H54 (cell line): ENCODE measurements around the gene MED12.

ENCODE experiments used
- DNase-seq: peaks from one replicate; pipeline ENCODE4 v3.0.0; 2011; ENCODE audit warnings: low spot score, mixed read lengths; ENCODE audit not compliant: insufficient read length
- FAIRE-seq: peaks from 3 replicates; lab custom pipeline; 2011; peaks lifted over from hg19 to GRCh38; lab: Jason Lieb, UNC
- POLR2A ChIP-seq: IDR thresholded peaks from 2 replicates; pipeline ENCODE4 v1.6.1; 2011; ENCODE audit warnings: low read depth, mild to moderate bottlenecking, low read length

MED12 gene

DNA sequence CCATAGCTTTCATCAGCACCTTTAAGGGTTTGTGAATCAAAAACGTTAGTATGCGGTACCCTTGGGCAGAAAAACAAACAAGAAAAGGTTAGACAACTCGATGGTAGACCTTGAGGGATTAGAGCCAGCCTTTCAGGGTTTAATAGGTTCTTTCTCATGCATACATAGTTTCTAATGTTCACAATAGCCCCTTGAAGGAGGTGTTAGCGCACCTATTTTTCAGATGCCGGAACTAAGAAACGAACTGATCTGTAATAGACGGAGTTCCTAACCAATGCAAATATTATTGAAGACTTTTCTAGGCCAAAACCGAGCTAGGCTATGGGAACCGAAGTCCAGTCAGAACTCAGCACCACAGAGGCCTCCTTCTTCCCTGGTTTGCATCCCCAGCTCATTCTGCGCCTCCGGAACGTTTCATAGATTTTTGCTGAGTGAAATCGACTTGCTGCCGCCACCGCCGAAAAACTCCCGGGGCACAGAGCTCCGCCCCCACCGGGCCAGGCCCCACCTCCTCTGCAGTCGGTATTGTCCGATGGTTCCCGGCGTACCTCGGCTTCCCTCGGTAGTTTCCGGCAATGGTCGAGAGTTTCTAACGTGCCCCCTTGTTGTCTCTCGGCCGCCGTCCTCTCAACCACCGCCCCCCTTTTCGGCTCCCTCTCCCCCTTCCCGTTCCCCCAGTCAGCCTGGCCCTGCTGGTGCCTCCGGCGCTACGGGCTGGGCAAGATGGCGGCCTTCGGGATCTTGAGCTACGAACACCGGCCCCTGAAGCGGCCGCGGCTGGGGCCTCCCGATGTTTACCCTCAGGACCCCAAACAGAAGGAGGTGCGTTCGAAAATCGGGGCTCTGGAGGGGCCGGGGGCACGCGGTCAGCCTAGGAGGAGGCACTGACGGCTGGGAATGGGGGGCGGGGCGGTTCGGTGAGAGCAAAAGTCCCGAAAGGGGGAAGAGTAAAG lies at the start of gene MED12:
Gene MED12 (plus strand): TSS at position 565 of the 953 bp plus-strand sequence. CDS start 159 bp downstream, at position 724.
- FAIRE-seq = no peak
- TF ChIP-seq POLR2A = peak; percentile 31

DNA sequence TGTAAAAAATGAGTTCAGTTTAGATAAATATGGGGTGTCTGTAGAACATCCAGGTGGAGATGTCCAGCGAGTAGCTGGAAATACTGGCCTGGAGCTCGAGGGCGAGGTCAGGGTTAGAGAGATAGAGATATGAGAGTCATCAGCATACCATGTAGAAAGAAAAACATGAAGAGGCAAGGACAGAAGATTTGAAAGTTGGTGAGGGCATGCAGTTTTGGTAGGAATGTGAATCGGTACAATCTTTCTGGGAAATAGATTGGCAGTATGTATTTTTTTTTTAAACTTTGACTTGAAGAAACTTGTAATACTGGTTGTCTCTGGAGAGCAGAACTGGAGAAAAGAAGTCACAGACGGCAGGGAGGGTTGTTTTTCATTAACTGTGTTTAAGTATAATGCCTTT lies 47.9 kb upstream of the MED12 start:
- no peak for FAIRE-seq
- no peak for DNase-seq
- TF ChIP-seq POLR2A = no peak

More for the DNA sequence above, at the start of gene MED12:
- DNase-seq = peak; percentile 59

DNA sequence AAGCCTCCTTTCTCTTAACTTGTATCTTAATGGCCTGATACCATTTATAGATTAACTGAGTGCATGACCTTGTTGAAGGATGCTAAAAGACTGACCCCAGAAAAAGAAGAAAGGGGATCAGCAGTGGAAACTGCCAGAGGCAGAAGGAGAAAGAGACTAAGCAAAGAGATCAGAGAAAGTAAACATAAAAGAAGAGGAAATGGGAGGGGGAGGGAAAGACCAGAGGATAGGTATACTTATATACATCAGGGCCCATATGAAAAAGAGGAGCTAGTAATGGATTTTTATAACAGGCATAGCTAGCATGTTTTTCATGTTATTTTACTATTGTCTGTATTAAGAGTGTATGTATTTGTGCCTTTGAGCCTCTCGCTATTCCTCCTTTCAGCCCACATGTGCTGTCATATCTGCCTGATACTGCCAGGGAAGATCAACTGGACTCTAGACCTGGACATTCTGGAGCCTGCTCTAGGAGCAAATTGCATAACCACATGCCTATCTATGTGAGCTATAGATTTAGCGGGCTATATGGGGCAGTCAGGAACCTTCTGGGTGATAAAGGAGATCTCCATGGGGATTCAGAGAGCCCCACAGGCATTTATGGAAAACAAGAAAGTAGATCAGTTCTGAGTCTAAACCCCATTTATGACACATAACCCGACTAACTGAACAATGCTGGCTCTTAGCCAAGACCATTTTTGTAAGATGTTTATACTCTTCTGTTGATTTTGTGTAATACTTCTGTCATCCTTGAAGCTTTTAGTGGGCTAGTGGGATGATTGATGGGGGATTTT lies 36.9 kb upstream of the MED12 start:
- no peak for TF ChIP-seq POLR2A
- no peak for FAIRE-seq

DNA sequence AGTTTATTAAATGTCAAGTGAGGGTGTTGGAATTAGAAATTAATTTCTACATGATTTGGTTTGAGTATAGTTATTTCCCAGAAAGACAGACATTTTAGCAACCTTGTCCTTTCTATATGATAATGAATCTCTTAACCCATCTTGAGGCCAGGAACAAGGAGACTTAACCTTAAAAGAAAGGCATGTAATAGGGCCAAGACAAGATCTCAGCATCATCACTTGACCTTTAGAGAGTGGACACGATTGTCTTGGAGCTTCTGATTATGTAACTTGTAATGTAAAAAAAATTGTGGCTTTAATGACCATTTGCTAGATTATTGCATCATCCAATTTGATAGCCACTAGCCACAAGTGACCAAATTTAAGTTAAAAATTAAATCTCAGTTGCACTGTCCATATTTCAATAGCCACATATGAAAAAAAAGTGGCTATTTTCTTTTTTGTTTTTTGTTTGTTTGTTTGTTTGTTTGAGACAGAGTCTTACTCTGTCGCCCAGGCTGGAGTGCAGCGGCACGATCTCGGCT lies 36.2 kb upstream of the MED12 start:
- no peak for TF ChIP-seq POLR2A
- no peak for DNase-seq
- FAIRE-seq = no peak

More for the DNA sequence above, 36.9 kb upstream of the MED12 start:
- no peak for DNase-seq

DNA sequence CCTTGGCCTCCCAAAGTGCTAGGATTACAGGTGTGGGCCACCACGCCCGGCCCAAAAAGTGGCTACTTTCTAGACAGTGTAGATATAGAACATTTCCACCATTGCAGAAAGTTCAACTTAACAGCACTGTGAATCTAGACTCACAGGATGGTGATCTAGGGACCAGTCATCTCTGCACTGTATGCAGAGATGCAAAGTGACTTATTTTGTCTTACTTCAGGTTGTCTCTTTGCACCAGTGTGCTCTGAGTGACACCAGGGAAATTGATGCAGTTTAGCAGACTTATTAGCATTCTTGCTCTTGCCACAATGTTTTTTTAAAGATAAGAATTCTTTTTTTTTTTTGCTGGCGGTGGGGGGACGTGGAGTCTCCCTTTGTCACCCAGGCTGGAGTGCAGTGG lies 35.6 kb upstream of the MED12 start:
- TF ChIP-seq POLR2A = no peak
- FAIRE-seq = no peak
- no peak for DNase-seq

DNA sequence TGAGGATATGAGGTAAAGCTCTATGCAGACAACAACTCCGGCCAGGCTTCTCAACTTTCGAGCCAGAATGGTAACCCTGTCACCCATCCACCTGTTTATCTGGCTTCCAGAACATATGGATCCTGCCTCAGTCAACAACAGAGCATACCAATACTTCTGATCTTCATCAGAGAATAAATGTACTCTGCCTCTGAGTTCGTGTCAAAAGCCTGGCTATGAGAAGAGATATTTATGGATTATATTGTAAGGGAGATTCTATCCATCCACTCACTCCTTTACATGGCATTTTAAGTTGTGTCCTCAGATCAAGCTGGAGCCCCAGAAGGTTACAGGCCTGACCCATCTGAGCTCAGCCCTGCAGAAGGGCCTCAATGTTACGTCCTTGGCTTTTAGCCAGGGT lies 32.5 kb upstream of the MED12 start:
- FAIRE-seq = no peak
- DNase-seq = no peak
- TF ChIP-seq POLR2A = no peak

DNA sequence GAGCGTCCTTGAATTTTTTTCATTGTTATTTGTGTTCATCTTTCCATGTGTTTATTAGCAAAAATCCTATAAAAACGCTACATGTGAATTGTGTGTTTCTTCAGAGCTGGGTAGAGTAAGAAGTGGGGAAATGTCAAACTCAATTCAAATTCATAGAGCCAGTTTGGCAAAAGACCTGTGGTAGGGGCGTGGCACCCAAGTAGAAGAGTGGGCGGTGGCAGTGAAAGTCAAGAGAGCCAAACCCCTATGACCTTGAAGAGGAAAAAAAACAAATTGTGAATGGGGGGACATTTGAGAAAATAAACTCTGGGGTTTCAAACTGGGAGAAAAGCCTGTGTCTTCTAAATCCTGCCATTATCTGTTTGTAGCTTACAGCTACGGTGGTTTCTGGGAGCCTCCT lies 27.1 kb upstream of the MED12 start:
- no peak for DNase-seq
- FAIRE-seq = no peak
- TF ChIP-seq POLR2A = no peak

DNA sequence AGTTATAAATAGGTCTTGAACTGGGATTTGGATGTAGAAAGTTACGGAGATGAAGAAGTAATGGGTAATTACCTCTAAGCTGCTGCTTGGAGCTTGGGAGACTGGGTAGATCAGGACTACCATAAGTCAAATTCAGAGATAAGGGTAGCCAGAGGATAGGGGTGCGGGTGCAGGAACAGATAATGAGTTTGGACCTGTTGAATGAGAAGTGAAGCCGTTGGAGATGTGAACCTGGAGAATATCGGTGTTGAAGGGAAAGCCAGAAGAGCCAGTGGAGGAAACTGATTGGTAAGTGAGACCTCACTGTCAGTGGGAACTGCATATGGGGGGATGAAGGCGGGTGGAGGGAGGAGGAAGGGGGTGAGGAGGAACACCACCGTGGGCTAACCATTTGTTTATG lies 23.4 kb upstream of the MED12 start:
- no peak for TF ChIP-seq POLR2A
- no peak for DNase-seq
- no peak for FAIRE-seq

DNA sequence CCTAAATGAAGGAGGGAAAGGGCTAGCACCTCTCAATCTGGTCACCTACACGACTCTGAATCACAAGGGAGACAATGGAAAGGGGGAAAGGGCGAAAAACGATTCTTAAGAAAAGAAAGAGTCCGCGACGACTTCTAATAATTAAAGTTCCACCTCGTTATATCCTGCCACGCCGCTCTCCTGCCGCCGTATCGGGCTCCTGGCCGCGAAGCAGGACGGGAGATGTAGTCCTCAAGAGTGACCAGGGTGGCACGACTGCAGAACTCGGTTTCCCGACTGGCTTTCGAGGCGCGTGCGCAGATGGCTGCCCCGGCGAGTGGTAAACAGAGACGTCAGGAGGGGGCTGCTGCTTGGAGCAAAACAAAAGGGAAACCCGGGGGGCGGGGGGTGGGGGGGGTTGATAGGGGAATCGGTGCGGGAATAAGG lies 22.8 kb upstream of the MED12 start, which contains the start of gene FOXO4:
Gene FOXO4 (plus strand): TSS at position 297 of the 426 bp plus-strand sequence. CDS start 678 bp downstream, outside the sequence.
- peak; percentile 82 for DNase-seq
- peak; percentile 75 for FAIRE-seq
- 0 out of 2 replicates have a peak, but pooled peaks have one; percentile 18 for TF ChIP-seq POLR2A

DNA sequence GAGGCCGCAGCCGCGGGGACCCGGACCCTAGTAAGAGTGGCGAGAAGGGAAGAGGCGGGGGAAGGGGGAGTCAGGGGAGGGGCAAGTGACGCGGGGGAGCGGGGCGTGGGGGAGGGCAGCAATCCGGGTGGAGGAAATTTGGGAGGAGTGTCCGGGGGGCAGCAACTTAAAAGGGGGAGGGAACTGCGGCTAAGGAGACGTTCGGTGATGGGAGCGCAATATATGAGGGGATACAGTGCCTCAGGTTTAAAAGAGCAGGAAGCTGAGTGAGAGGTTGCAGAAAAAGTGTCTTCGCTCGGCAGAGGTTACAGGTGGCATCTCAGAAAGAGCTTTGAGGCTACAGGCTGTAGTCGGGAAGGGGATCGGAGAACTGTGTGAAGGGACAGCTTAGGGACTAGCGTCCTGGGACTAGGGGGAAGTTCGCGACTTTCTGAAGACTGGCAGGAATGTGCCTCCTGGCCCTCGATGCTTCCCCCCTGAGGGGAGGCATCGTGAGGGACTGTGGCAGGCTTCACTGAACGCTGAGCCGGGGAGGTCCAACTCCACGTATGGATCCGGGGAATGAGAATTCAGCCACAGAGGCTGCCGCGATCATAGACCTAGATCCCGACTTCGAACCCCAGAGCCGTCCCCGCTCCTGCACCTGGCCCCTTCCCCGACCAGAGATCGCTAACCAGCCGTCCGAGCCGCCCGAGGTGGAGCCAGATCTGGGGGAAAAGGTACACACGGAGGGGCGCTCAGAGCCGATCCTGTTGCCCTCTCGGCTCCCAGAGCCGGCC lies 22.2 kb upstream of the MED12 start:
- DNase-seq (peak; percentile 34), FAIRE-seq (no peak)
- TF ChIP-seq POLR2A = no peak

DNA sequence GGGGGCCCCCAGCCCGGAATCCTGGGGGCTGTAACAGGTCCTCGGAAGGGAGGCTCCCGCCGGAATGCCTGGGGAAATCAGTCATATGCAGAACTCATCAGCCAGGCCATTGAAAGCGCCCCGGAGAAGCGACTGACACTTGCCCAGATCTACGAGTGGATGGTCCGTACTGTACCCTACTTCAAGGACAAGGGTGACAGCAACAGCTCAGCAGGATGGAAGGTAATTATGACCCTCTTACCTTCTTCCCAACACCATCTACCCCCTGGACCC lies 21.7 kb upstream of the MED12 start:
- DNase-seq = no peak
- no peak for FAIRE-seq
- TF ChIP-seq POLR2A = no peak

DNA sequence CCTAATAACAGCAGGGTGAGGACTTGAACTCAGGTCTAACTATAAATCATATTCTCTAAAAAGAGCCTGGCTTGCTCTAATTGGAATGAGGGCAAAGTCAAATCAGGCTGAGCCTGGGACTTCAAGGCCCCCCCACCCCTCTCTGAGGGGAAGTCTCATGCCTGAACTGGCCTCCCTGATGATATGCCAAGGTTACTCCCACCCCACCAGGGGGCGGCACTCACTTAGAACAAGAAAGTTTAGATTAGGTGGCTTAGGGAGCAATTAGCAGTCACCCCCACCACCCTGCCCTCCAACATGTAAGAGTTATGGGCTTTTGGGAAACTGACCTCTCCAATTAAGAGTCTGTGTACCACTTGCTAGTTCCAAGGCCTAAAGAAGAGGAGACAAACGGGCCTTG lies 20.1 kb upstream of the MED12 start:
- no peak for TF ChIP-seq POLR2A
- DNase-seq = peak; percentile 26
- FAIRE-seq = no peak

DNA sequence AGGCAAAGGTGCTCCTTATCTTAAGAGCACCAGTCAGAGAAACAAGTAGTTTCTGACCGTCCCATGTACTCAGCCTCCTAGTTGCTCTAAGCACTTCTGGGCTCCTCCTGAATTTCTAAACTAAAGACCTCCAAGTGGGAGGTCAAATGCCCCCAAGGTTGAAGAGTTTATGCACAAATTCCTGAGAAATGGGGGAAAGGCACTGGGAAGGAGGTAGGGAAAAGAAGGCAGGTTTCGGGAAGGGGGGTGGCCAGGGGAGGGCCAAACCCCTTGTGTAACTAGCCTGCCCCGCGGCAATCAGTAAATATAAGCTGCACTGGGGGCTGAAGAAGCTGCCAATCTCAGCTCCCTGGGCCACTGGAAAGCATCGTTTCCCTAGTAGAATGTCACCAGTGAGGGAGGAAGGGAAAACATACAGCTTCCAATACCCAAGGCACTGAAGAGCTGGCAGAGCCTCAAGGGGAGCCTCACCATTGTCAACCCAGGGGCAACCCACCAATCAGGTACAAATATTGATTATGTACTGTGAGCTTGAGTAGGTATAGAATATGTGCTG lies 19.4 kb upstream of the MED12 start:
- DNase-seq = no peak
- no peak for FAIRE-seq
- no peak for TF ChIP-seq POLR2A
